IMR-90 (cell line): Measurements from ENCODE around the gene NINJ2.

Source experiments
- CEBPB ChIP-seq: IDR thresholded peaks from 2 replicates; pipeline ENCODE4 v1.6.1; 2012; ENCODE audit warnings: low read depth, low read length, improper control_type of control experiment
- ELK1 ChIP-seq: fragments of 150-350 bp; IDR thresholded peaks from 2 replicates; pipeline ENCODE4 v1.6.1; 2016; ENCODE audit warnings: low read depth, mild to moderate bottlenecking, low read length, moderate library complexity, borderline replicate concordance
- MXI1 ChIP-seq: IDR thresholded peaks from 2 replicates; pipeline ENCODE4 v1.6.1; 2012; ENCODE audit warnings: low read depth, mild to moderate bottlenecking, low read length, moderate library complexity, borderline replicate concordance
- POLR2A ChIP-seq: IDR thresholded peaks from 2 replicates; pipeline ENCODE4 v1.6.1; 2012; ENCODE audit warnings: mild to moderate bottlenecking, low read depth, low read length
- RAD21 ChIP-seq: IDR thresholded peaks from 2 replicates; pipeline ENCODE4 v1.6.1; 2012; ENCODE audit warnings: low read length, improper control_type of control experiment
- RFX5 ChIP-seq: IDR thresholded peaks from 2 replicates; pipeline ENCODE4 v1.8.0; 2012; ENCODE audit warnings: low read depth, mild to moderate bottlenecking, low read length, moderate library complexity
- USF2 ChIP-seq: fragments of 150-350 bp; IDR thresholded peaks from 2 replicates; pipeline ENCODE4 v1.6.1; 2017; ENCODE audit warnings: mild to moderate bottlenecking, antibody characterized with exemption, low read length, low read depth
- TF ChIP-seq, protein P1 (sequence below): conservative IDR thresholded peaks from 2 replicates; pipeline ENCODE4 v1.5.1; 2012; ENCODE audit warnings: mild to moderate bottlenecking, low read depth, low read length, improper control_type of control experiment

GRCh38 chr12:562634-563033, 100.6 kb downstream of the NINJ2 start:
- TF ChIP-seq, protein P1, sequence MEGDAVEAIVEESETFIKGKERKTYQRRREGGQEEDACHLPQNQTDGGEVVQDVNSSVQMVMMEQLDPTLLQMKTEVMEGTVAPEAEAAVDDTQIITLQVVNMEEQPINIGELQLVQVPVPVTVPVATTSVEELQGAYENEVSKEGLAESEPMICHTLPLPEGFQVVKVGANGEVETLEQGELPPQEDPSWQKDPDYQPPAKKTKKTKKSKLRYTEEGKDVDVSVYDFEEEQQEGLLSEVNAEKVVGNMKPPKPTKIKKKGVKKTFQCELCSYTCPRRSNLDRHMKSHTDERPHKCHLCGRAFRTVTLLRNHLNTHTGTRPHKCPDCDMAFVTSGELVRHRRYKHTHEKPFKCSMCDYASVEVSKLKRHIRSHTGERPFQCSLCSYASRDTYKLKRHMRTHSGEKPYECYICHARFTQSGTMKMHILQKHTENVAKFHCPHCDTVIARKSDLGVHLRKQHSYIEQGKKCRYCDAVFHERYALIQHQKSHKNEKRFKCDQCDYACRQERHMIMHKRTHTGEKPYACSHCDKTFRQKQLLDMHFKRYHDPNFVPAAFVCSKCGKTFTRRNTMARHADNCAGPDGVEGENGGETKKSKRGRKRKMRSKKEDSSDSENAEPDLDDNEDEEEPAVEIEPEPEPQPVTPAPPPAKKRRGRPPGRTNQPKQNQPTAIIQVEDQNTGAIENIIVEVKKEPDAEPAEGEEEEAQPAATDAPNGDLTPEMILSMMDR: no peak
- TF ChIP-seq RAD21 (no peak), POLR2A (no peak), CEBPB (no peak), RFX5 (no peak), USF2 (no peak), ELK1 (no peak), MXI1 (no peak)
